GM21737 (cell line): ENCODE measurements around the gene HSPA1A.
"Not testable (repeated sequence)": the region's sequence is repeated elsewhere in the genome, so short reads cannot be mapped to it uniquely, and the experiment has no call there.

Experiments
- ATAC-seq: cut with Tn5 transposase; IDR thresholded peaks from one replicate; pipeline ENCODE4 v1.9.1; 2021; ENCODE audit warnings: mild to moderate bottlenecking, moderate library complexity; ENCODE audit not compliant: unreplicated experiment

HSPA1A gene

DNA sequence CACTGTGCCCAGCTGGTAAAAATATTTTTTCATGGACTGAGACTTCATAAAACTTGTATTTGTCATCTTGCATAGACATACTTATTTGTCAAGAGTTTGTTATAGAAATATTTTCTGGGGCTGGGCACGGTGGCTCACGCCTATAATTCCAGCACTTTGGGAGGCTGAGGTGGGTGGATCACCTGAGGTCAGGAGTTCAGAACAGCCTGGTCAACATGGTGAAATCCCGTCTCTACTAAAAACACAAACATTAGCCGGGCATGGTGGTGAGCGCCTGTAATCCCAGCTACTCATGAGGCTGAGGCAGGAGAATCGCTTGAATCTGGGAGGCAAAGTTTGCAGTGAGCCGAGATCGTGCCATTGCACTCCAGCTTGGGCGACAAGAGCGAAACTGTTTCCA lies 6.7 kb upstream of the HSPA1A start:
- ATAC-seq = not testable (repeated sequence)

DNA sequence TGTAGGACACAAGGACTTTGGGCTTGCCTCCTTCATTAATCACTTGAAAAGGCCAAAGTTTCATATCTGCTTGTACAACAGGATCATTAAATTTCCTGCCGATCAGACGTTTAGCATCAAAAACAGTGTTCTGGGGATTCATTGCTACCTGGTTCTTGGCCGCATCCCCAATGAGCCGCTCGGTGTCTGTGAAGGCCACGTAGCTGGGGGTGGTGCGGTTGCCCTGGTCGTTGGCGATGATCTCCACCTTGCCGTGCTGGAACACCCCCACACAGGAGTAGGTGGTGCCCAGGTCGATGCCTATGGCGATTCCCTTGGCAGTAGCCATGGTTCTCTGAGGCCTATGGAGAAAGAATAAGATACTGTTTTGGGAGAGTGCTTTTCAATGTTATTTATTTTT lies 3.7 kb upstream of the HSPA1A start:
- ATAC-seq = no peak

DNA sequence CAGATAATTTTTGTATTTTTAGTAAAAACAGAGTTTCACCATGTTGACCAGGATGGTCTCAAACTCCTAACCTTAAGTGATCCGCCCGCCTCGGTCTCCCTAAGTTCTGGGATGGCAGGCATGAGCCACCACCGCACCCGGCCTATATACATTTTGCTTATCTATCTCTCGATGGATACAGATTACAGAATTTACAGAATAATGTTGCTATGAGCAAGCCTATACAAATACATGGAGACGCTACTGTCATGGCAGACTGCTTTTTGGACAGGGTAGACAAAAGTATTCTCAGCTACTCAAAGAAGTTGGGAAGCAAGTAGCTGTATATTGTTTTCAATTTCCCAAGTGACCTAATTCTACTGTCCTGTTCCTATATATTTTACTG lies 1.9 kb upstream of the HSPA1A start:
- no peak for ATAC-seq

DNA sequence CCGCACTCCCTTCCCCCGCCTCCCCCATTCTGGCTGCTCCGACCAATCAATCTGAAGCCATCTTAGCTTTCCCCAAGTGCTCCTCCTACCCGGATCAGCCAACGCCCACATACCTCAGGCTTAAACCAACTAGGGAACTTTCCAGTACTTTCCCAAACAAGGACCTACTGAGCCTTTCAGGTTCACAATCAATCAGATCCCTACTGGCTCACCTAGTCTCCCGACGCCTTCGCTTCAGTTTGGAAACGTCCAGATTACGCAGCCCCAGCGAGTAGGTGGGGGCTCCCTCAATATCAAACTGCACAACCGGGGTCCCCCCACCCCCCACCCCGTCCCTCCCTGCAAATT lies 692 bp upstream of the HSPA1A start:
- ATAC-seq = no peak

DNA sequence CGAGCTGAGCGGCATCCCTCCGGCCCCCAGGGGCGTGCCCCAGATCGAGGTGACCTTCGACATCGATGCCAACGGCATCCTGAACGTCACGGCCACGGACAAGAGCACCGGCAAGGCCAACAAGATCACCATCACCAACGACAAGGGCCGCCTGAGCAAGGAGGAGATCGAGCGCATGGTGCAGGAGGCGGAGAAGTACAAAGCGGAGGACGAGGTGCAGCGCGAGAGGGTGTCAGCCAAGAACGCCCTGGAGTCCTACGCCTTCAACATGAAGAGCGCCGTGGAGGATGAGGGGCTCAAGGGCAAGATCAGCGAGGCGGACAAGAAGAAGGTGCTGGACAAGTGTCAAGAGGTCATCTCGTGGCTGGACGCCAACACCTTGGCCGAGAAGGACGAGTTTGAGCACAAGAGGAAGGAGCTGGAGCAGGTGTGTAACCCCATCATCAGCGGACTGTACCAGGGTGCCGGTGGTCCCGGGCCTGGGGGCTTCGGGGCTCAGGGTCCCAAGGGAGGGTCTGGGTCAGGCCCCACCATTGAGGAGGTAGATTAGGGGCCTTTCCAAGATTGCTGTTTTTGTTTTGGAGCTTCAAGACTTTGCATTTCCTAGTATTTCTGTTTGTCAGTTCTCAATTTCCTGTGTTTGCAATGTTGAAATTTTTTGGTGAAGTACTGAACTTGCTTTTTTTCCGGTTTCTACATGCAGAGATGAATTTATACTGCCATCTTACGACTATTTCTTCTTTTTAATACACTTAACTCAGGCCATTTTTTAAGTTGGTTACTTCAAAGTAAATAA lies 2.0 kb downstream of the HSPA1A start:
- not testable (repeated sequence) for ATAC-seq

DNA sequence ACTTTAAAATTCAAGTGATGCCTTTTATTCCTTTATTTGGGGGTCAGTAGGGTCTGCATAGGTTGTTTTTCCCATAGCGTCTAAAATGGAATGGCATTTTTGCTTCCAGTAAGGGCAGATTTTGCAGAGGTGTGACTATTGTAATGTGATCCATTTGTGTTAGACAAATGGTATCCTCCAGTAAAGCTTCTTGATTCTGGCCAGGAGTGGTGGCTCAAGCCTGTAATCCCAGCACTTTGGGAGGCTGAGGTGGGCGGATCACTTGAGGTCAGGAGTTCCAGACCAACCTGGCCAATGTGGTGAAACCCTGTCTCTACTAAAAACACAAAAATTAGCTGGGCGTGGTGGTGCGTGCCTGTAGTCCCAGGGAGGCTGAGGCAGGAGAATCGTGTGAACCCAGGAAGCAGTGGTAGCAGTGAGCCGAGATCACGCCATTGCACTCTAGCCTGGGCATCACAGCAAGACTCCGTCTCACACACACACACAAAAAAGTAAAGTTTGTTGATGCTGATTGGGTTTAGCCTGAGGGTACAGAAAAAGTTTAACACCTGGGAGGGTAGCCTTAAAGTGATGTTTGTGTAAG lies 2.7 kb downstream of the HSPA1A start:
- not testable (repeated sequence) for ATAC-seq

DNA sequence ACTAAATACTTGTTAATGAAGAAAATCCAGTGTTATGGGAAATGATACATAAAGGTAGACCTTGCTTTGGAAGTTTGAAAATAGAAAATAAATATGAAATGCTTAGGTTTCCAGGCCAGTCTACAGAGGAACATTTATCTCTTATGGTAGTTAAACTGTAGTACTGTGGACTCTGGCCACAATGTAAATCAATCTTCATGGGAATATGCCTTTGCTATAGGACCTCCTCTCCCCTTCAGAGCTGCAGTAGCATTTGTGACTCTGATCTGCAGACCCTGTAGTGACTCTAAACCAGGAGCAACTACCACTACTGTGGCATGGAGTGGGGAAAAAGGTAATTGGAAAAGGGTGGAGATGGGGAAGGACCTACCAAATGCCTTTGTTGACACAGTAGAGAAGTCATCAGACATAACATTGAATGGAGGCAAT lies 4.5 kb downstream of the HSPA1A start:
- no peak for ATAC-seq

DNA sequence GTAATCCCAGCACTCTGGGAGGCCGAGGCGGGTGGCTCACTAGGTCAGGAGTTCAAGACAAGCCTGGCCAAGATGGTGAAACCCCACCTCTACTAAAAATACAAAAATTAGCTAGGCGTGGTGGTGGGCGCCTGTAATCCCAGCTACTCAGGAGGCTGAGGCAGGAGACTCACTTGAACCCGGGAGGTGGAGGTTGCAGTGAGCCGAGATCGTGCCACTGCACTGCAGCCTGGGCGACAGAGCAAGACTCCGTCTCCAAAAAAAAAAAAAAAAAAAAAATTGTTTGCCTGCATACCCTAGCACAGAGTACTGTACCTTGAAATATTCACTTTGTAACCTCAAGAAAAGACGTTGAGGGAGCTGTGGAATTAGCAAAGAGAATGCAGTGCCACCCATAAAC lies 5.1 kb downstream of the HSPA1A start:
- not testable (repeated sequence) for ATAC-seq

DNA sequence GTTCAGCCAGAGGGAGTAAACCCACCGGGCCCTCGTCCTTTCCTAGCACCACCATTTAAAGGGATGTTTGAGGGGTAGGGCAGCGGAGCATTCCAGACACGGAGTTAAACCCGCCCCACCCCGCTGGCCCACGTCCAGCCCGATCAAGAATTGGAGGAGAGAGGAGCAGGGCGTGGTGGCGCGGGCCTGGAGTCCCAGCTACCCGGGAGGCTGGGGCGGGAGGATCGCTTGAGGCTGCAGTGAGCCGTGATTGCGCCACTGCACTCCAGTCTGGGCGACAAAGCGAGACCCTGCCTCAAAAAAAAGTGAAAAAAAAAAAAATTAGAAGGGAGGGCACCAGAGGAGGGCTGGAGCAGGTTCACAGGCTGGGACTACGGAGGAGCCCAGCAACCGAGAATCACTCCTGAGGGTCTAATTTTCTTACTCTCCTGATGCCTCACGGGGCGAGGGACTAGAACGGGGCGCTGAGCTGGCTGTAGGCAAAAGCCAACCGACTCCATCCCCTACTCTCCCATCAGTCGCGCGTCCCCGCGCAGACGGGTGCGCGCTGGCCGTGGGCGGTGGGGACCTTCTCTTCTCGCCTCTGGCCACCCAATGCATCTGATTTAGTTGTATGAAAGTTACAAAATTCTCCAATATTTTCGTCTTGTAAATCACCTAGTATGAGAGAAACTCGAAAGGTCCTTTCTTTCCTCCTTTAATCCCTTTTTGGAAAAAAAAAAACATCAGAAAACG lies 6.1 kb downstream of the HSPA1A start:
- ATAC-seq = no peak

DNA sequence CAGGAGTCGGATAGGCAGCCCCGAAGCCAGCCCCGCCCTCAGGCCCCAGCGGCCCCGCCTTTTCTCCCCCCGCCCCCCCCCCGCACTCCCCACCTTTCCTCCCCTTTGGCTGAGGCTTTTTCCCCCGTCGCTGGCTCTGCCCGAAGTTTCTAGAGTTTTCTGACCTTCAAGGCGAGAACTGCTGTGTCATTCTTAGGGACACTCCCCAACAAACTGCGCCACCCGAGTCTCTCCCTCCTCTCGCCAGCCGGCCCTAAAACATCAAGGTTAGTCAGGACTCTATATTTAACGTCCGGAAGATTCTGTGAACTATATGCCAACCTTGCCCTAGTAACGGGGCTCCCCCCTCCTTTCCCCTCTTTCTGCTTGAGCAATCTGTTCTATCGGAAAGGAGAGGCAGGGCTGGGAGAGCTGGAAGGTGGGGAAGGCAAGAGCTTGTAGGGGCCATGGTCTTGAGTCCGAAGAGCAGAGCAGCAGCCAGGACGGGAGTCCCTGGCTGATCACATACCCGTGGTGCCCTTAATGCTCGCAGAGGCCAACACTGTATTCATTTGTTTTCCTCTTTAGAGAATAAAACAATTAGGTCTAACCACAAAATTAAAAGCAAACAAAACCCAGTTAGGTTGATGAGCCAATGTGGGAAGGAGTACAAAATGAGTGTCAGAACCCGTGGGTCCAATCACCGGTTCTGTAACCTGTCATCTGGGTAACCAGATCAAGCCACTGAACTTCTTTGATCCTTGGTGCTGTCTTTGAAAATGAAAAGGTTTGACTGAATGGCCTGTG lies 6.9 kb downstream of the HSPA1A start:
- ATAC-seq = no peak

DNA sequence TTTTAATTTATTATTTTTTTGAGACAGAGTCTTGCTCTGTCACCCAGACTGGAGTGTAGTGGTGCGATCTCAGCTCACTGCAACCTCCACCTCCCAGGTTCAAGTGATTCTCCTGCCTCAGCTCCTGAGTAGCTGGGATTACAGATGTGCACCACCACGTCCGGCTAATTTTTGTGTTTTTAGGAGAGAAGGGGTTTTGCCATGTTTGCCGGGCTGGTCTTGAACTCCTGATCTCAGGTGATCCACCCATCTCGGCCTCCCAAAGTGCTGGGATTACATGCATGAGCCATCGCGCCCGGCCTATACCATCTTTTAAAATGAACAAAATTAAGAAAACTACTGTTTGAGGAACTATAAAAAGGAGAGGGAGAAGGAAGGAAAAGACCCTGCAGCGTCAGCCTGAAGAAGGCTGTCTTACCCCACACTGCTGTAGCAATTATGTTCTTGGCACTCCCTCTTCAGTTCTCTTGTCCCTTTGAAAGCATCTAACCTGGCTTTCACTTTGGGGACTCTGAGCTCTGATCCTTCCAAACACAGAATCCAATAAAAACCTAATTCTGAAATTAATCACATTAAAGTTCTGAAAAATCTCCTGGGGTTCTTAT lies 8.4 kb downstream of the HSPA1A start:
- not testable (repeated sequence) for ATAC-seq

DNA sequence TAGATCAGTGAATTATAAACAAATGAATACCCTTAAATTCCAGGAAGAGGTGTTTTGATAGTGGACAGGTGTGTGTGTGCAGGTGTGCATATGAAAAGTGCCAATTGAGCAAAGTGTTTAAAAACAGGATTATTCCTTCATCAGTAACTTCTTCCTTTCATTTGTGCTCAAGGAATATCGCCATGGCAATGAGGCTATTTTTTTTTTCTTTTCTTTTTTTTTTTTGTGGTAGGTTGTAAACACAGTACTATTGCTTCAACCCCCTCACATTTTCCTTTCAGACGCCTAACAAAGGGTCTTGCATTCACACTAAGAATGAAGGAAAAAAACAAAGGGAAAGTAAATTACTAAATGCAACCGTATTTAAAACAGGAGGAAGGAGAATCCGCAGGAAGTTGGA lies 10.2 kb downstream of the HSPA1A start:
- no peak for ATAC-seq

DNA sequence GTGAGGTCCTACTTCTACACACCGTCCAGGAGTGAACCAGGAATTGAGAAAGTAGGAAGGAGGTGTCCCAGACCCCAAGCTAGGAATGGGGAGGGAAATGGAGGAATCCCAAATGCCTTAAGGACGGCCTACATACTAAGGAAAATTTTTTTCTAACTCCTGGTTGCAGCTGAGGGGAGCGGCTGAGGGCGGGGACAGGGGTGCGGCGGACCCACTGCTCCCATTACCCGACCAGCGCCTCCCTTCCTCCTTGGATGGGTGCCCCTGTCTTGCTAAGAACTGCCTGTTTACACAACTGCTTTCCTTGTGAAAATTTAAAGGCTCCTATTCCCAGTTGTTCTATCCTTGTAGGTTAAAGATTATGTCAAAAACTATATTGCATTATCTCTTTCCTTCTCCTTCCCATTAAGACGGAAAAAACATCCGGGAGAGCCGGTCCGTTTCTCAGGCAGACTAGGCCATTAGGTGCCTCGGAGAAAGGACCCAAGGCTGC lies 11.5 kb downstream of the HSPA1A start:
- no peak for ATAC-seq

DNA sequence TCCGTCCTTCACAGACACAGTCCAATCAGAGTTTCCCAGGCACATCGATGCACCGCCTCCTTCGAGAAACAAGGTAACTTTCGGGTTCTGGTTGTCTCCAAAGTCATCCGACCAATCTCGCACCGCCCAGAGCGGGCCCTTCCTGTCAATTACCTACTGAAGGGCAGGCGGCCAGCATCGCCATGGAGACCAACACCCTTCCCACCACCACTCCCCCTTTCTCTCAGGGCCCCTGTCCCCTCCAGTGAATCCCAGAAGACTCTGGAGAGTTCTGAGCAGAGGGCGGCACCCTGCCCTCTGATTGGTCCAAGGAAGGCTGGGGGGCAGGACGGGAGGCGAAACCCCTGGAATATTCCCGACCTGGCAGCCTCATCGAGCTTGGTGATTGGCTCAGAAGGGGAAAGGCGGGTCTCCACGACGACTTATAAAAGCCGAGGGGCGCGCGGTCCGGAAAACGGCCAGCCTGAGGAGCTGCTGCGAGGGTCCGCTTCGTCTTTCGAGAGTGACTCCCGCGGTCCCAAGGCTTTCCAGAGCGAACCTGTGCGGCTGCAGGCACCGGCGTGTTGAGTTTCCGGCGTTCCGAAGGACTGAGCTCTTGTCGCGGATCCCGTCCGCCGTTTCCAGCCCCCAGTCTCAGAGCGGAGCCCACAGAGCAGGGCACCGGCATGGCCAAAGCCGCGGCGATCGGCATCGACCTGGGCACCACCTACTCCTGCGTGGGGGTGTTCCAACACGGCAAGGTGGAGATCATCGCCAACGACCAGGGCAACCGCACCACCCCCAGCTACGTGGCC lies 12.1 kb downstream of the HSPA1A start, which contains the start of gene HSPA1B:
TSS of gene HSPA1B (plus strand) at position 453 of the 794 bp plus-strand sequence. CDS start at position 666, 213 bp downstream.
- ATAC-seq = peak; percentile 57

DNA sequence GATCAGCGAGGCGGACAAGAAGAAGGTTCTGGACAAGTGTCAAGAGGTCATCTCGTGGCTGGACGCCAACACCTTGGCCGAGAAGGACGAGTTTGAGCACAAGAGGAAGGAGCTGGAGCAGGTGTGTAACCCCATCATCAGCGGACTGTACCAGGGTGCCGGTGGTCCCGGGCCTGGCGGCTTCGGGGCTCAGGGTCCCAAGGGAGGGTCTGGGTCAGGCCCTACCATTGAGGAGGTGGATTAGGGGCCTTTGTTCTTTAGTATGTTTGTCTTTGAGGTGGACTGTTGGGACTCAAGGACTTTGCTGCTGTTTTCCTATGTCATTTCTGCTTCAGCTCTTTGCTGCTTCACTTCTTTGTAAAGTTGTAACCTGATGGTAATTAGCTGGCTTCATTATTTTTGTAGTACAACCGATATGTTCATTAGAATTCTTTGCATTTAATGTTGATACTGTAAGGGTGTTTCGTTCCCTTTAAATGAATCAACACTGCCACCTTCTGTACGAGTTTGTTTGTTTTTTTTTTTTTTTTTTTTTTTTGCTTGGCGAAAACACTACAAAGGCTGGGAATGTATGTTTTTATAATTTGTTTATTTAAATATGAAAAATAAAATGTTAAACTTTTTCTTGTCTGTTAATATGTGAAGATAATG lies 14.4 kb downstream of the HSPA1A start:
- no peak for ATAC-seq

DNA sequence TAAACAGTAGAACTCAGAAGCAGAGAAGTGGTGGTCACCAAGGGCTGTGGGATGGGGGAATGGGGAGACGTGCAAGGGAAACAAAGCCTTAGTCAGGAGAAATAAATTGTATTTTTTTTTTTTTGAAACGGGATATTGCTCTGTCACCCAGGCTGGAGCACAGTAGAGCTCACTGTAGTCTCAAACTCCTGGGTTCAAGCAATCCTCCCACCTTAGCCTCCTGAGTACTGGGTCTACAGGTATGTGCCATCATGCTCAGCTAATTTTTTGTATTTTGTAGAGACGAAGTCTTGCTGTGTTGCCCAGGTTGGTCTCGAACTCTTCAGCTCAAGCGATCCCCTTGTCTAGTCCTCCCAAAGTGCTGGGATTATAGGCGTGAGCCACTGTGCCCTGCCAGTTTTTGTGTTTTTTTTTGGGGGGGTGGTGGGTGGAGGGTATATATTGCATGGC lies 15.6 kb downstream of the HSPA1A start:
- no peak for ATAC-seq

DNA sequence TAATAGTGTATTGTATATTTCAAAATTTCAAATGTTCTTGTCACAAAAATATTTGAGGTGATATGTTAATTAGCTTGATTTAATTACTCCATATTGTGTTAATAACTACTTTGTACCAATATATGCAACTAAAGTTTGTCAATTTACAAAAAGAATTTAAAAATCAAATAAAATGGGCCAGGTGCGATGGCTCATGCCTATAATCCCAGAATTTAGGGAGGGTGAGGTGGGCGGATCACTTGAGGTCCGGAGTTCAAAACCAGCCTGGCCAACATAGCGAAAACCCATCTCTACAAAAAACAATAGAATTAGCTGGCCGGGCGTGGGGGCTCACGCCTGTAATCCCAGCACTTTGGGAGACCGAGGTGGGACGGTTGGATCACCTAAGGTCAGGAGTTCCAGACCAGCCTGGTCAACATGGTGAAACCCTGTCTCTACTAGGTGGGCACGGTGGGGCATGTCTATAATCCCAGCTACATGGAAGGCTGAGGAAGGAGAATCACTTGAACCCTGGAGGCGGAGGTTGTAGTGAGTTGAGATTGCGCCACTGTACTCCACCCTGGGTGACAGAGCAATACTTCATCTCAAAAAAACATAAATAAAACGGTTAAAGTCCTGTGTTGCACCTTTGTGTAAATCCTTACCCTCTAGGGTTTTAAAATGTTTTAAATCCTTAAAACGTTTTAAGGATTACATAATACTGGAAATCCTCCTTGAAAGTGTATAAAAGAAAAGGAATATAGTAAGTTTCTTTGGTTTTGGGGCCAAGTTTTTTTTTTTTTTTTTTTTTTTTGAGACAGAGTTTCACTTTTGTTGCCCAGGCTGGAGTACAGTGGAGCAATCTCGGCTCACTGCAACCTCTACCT lies 16.2 kb downstream of the HSPA1A start:
- no peak for ATAC-seq
